NCI-H2107 treated with DMSO at 0.1 percent for 48 hours (cell line): Measurements from ENCODE around the gene CTNNA2.
"Not testable (repeated sequence)": the region's sequence is repeated elsewhere in the genome, so short reads cannot be mapped to it uniquely, and the experiment has no call there.

Experiments used
- DNase-seq: peaks from one replicate; lab custom pipeline; 2025; ENCODE audit not compliant: unreplicated experiment; lab: John Stamatoyannopoulos, UW

CTNNA2 gene

DNA sequence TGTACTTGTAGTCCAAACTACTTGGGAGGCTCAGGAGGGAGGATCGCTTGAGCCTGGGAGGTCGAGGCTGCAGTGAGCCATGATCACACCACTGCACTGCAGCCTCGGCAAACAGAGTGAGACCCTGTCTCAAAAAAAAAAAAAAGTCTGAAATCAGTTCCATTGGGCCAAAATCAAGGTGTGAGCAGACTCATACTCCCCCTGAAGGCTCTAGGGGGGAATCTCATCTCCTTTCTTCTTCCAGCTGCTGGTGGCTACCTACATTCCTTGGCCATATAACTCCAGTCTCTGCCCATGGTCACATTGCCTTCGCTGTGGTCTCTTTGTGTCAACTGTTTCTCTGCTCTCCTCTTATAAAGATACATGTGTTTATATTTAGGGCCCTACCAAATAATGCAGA is 557.7 kb downstream of the CTNNA2 start:
- DNase-seq = no peak

DNA sequence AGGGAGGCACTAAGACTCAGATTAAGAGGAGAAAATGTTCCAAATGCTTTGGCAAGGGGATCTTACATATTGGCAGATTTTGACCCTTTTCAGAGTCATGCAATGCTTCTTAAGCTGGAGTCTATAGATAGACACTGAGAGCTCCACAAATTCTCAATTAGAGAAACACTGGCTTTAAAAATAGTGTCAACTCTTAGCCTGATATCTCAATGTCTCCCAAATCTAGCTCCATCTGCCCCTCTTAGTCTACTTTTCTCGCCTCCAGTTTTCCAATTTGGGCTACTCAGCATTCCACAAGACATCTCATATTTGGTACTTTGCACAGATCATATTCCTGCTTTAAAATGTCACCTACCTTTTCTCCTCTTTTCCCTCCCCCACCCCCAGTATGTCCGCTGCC is 559.1 kb downstream of the CTNNA2 start:
- DNase-seq = no peak

DNA sequence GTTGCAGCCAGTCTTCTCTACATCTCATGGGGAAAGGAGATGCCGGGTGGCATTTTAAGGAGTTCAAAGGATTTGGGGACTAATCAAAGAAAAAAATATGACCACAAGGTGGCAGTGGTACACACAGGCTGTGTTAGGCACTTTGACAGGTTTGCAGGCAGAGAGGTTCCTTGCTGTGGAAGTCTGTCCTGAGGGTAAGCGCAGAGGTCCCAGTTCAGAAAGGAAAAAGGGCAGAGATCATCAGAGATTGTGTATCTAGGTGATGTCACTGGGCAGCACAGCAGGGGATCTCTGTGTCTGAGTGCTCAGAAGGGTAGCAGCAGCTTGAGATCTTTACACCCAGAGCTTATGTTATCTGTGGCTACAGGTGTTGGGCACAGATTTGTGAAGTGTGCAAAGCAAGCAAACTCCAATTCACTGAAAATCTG is 560.3 kb downstream of the CTNNA2 start:
- DNase-seq = peak; percentile 15

DNA sequence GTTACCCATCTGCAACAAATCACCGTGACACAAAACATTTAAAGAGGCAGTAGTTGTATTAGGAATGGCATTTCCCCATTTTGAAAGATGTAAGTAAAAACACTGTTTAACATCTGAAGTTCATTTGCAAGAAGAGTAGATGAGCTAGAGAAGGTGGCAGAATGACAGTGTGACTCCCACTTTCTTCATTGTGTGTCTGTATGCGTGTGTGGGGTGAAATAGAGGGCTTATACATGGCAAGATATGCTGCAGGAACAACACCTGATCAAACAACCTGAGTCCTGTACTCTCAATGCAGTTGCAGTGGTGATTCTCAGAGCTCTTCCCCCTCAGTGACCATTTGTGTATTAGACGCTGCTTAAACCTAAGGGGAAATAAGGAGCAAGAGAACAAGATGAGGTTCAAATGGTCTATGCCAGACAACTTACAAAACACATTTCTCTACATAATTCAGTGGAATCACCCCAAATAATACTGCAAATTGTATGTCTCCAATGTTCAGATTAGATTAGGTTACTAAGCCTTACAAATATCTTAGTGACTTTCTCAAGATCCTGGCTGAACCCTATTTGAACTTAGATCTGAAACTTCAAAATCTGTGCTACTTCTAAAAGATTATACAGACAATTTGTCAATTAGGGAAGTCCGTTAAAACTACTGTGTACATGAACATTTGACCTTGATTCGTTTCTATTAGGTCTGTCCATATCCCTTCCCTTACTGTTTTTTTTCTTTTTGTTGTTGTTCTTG is 561.6 kb downstream of the CTNNA2 start:
- DNase-seq = no peak

DNA sequence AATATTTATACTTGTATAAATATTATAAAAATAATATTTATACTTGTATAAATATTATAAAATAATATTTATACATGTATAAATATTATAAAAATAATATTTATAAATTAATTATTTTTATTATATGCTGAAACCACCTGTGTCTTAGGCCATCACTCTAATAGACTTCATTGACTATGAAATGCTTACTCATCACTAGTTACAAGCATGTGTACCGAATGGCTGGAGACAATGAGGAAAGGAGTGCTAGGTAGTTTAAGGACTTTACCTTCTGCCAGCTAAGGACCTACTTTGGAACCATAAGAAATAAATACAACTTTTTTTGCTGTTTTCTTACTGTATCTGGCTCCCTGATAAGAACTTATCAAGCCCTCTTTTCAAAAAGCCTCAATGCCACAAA is 562.9 kb downstream of the CTNNA2 start:
- DNase-seq = no peak

DNA sequence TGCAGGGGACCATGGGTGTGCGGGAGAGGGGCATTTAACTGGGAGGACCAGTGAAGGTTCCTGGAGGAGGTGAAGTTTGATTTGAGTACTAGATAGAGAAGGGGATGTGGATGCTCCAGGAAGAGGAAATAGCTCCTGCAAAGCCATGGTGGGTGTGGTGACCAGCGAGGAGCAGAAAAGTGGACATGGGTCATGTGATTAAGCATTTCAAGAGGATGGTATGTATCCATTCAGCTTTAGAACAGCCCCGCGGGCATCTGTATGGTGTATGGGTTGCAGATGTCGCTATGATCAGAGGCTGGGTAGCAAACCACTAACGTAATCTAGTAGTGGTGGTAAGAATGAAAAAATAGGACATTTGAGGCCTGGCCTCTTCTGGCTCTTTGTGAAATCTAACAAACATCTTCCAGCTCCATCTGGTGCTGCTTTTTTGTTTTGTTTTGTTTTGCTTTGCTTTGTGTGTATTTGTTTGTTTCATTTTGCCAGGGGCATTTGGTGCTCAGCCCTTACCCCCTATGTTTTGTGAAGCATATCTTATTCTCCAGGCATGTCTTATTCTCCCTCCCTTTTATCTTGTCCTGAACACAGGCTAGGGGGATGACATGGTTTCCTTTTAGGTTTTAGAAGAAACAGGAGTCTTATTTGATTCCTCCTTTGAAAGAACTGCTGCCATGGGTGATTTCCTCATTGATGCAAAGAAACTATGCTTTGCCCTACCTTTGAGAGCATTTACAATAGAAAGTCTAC is 565.6 kb downstream of the CTNNA2 start:
- DNase-seq = no peak

DNA sequence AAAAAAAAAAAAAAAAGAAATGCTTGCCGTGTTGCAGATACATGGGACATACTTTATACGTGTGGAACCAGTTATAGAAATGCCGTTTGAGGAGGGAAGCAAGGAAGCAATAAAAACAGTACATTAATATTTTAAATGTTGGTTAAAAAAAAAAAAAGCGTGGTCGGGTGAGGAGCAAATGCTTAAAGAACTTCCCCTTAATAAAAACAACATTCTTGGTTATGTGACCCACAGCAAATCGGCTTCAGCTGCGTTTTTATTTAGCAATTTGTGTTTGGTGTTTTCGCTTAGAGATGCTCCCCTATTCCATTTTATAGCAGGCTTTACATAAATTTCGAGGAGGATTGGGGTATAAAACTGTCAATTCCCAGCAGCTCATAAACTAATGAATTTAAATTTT is 568.1 kb downstream of the CTNNA2 start:
- DNase-seq = no peak

DNA sequence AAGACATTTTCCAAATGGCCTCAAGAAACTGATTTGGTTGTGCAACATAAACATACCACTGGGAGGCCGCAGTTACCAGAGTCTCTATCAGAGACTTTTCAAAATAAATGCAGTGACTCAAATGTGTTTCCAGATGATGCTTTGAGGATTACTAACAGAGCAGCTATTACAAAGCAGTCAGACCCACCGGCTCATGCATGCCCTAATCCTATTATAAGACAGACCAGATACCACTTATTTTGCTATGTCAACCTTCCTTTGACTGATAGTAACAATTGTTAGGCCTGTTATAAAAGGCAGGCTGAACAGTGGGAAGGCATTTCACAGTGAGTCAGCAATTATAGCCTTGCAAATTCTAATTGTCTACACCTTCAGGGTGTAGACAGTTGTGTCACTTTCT is 574.0 kb downstream of the CTNNA2 start:
- no peak for DNase-seq

DNA sequence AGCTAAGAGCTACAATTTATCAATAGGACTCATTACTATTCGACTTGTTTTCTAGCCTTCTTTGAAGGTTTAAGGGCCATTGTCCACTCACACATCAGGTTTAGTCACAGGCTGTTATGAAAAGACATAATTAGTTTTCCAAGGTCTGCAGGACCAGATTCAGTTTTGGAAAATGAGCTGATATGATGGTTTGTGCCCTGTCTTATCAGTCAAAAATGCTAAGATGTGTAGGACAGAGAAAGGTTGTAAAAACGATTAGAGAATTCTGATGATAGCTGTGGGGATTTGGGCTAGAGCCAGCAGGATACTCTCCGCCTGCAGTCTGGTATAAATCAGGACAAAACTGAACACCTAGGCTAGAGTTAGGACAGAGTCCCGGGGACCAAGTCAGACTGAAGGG is 578.4 kb downstream of the CTNNA2 start:
- no peak for DNase-seq

DNA sequence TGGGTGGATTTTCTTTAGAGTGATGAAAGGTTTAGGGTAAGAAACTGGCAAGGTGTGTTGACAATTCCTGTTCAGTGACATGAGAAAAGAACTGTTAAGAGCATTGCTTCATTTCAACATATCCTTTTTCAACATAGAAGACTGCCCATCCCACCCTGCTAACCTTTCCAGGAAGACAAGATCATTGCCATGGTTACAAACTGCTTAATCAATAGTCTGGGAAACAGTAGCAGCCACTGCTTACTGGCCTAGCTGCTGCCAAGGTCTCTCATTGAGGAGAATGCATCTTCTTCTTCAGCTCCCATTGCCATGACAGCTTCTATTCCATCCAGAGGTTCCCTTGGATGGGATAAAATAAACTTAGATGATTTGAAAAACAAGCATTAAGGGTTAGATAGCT is 579.6 kb downstream of the CTNNA2 start:
- no peak for DNase-seq

DNA sequence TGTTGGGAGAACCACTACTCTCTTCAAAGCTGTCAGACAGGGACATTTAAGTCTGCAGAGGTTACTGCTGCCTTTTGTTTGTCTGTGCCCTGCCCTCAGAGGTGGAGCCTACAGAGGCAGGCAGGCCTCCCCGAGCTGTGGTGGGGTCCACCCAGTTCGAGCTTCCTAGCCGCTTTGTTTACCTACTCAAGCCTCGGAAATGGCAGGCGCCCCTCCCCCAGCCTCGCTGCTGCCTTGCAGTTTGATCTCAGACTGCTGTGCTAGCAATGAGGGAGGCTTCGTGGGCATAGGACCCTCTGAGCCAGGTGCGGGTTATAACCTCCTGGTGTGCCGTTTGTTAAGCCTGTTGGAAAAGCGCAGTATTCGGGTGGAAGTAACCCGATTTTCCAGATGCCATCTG is 585.7 kb downstream of the CTNNA2 start:
- not testable (repeated sequence) for DNase-seq

DNA sequence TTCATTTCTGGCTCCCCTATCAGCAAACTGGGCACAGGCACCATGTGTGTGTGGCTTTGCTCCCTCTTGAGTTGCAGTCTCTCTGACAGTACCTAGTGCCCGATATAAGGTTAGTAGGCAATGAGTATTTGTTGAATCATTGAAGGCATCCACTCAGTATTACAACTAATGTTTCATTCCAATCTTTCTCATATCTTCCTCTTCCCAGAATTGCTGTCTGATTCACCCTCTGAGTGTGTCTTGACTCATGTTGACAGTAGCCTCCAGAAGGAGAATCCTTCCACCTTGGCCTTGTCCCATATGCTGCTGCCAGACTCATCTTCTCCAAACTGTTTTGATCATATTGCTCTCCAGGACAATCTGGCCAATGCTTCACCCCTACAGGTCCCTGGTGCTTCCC is 589.2 kb downstream of the CTNNA2 start:
- DNase-seq = no peak

DNA sequence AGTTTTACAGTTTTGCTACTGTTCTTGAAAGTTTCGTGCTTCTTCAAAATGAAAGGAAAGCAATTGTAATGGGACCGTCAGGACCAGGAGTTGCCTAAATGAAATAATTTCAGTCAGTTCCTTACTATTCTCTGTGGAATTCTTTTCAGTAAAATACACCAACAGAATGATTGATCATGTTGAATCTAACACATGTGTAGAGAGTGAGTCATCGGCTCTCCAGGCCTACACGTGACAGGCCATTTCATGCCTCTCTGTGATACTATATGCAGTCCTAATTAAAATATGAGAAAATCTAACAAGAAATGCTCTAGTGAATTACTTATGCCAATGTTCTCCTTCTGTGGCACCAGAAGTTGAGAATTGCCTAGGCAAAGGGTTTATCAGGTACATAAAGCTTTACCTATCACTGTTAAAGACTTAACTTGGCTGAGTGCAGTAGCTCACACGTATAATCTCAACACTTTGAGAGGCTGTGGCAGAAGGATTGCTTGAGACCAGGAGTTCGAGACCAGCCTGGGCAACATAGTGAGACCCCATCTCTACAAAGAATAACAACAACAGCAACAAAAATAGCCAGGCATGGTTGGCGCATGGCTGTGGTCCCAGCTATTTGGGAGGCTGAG is 592.3 kb downstream of the CTNNA2 start:
- DNase-seq = no peak

DNA sequence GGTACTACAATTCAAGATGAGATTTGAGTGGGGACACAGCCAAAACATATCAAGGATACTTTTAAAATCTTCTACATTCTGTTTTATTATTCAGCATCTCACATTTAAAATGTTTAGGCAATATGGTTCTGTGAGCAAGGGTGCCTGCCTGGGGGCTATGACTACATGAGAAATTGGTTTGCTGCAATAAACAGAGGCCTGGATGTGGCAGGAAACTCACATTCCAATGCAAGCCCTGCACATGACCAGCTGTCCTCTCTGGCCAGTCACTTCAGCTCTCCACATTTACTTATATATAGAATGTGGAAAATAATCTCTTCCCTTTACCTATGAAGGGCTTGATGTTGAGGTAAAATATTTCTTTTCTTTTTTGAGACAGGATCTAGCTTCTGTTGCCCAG is 598.3 kb downstream of the CTNNA2 start:
- no peak for DNase-seq

DNA sequence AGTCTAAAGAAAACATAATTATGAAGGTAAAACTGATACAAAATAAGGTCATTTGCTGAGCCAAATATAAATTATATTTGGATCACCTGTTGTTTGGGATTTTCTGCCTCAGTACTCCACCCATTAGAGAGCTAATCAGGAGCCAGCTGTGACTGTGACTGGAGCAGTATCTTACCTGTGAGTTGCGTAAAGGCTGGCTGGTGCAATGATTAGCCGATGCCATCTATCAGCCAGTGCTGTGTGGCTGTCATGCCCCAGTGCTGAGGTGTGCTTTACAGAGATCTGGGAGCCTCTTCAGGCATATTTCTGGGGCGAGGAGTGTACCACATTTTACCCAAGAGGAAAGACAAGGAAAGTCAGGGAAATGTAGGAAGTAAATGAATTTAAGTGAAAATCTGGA is 599.9 kb downstream of the CTNNA2 start:
- DNase-seq = no peak

DNA sequence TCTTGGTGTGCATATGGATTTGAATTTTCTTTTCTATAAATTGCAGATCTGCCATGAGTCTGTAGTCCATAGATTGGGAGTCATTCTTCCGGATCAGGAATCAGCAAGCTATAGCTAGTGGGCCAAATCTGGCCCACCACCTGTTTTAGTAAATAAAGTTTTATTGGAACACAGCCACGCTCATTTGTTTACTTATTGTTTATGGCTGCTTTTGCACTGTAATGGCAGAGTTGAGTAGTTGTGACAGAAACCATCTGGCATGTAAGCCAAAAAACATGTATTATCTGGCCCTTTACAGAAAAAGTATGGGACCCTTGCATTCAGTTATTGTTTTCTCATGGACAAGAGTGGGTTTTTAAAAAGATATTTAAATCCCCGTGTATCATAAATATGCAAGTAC is 600.5 kb downstream of the CTNNA2 start:
- DNase-seq = no peak

DNA sequence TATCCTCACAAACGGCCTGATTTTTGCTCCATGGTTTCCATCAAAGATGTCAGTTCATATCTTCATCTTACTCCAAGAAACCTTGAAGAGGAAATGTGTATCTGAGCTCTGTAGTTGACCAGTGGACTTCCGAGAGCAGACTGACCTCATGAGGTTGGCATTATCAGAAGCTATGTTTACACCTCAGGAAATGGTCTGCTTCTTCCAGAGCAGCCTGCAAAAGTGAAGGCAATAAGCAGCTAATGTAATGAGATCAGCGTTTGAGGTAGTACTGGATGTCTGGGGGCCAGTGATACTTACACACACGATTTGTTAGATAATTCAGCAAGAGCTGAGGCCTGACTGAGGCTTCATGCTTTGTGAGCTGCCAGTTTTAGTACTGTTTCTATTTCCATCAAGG is 602.0 kb downstream of the CTNNA2 start:
- DNase-seq = no peak

DNA sequence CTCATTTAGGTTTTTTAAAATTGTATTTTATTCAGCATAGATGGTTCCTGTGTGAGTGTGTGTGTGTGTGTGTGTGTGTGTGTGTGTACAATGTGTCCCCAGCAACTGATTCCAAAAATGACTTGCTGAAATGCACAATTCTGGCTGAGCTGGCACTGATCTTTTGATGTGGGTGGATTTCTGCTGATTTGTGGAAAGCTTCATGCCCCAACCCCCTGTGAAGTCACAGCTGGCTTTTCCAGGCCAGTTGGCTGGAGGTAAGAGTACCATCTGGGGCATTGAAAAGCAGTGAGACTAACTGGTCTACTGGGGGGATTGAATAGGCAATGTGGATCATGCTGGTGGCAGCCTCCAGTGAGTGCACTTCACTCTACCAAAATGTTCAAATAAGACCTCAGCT is 604.5 kb downstream of the CTNNA2 start:
- no peak for DNase-seq

DNA sequence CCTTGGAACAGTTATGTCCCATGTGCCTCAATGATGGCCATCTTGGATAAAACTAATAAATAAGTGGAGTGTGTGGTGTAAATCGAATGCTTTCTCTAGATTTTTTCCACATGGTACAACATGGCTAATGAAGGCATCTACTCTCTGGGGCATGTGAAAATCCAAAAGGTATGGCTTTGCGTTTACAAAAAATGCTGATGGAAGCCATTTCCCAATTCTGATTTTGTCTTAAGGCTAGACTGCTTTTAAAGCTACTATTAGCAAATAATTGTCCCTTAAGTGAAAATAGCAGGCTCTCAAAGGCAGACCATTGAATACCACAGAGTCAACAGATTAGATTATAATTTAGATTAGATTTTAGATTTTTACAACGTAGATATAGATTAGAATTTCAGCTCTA is 608.0 kb downstream of the CTNNA2 start:
- no peak for DNase-seq

DNA sequence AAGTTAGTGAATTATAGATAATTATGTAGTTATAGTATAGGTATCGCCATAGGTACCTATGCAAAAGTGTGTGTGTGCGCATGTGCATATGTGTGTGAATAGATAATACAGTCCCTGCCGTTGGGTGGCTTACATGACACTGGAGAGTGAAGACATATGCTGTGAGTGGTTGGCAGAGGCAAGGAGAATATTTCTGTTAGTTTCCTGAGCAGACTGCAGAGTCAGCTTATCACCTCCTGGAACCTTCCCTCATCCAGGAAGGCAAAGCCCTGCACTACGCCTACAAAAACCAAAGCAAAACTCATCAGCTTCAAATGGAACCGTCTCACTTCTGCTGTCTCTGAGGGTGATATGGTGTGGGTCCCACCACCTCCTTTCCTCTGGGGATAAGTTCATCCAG is 609.8 kb downstream of the CTNNA2 start:
- DNase-seq = no peak

DNA sequence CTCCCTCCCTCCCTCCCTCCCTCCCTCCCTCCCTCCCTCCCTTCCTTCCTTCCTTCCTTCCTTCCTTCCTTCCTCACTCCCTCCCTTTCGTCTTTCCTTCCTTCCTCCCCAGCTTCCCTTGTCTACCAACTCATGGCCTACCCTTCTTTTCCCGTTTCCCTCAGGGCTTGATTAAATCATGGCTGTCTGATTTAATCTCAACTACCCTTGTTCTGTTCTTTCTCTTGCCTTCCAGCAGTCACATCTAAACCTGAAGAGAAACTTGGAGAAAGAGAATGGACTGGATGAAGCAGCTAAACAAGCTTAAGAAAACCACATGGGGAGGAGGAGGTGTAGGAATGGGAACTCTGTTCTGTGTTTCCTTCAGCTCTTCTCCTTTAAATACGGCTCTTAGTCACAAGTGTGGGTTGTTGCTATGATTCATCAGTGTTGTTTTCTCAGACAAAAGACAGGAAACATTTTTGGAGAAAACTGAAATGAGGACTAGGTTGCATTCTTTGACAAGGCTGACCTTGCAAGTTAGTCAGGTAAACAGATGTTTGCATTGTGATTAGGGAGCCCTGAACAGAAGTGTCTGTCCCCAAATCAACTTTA is 613.8 kb downstream of the CTNNA2 start:
- no peak for DNase-seq

DNA sequence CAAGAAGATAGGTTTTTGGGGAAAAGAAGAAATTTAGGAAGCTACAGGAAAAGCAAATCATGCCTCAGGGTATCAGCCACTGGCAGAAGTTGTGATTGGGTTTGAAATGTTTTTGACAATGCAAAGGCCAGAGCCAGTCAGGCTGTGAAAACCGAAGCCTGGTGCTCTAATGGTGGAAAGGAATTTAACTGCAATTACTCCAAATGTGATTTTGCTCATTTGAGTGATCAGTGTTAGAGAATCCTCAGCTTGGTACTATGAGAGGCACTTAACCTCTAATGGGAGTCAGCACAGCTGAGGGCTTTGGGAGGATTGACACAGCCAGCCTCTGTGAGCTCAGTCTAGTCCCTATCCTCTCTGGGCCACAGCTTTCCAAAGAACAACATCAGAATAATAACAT is 615.2 kb downstream of the CTNNA2 start:
- DNase-seq = no peak
